HUES6 (cell line): ENCODE measurements around the gene CERS6.
"Not testable (repeated sequence)": the region's sequence is repeated elsewhere in the genome, so short reads cannot be mapped to it uniquely, and the experiment has no call there.

Experiments
- H3K27ac ChIP-seq: 2 replicates; pipeline ENCODE4 v1.7.0; 2013; ENCODE audit warnings: low read depth, mild to moderate bottlenecking, low read length, inconsistent platforms
- H3K27me3 ChIP-seq: 2 replicates; pipeline ENCODE4 v1.6.1; 2013; ENCODE audit warnings: low read length; ENCODE audit not compliant: control insufficient read depth, insufficient read depth
- H3K36me3 ChIP-seq: 2 replicates; pipeline ENCODE4 v1.6.1; 2013; ENCODE audit warnings: low read length; ENCODE audit not compliant: control insufficient read depth, insufficient read depth
- H3K4me1 ChIP-seq: 2 replicates; pipeline ENCODE4 v1.6.1; 2013; ENCODE audit warnings: low read length; ENCODE audit not compliant: control insufficient read depth, insufficient read depth
- H3K4me3 ChIP-seq: 2 replicates; pipeline ENCODE4 v1.5.1; 2013; ENCODE audit warnings: low read depth, low read length
- H3K9ac ChIP-seq: one replicate; pipeline ENCODE4 v1.6.1; 2013; ENCODE audit warnings: mild to moderate bottlenecking, low read length
- H3K9me3 ChIP-seq: 2 replicates; pipeline ENCODE4 v1.6.1; 2013; ENCODE audit warnings: low read depth, low read length; ENCODE audit not compliant: control insufficient read depth, insufficient read depth

CERS6 gene

GRCh38 chr2:168658706-168659105 lies 202.6 kb downstream of the CERS6 start:
- Histone ChIP-seq H3K27ac (no peak overlapping the region), H3K27me3 (no peaks in the 10 kb centered on the region), H3K4me3 (no peak overlapping the region), H3K9me3 (no peaks in the 10 kb centered on the region), H3K4me1 (peaks cover 34% of the 10 kb centered on the region), H3K36me3 (no peaks in the 10 kb centered on the region), H3K9ac (no peak overlapping the region)

- H3K27me3 ChIP-seq, result no peaks in the 10 kb centered on the region
- H3K9me3 ChIP-seq, result no peaks in the 10 kb centered on the region
- no peak overlapping the region for H3K27ac ChIP-seq
- H3K9ac ChIP-seq, result no peak overlapping the region
- H3K4me3 ChIP-seq, result peak overlapping the region; percentile 8; the same call in 1 of the 2 replicates
- no peaks in the 10 kb centered on the region for H3K36me3 ChIP-seq
- H3K4me1 ChIP-seq, result peaks cover 34% of the 10 kb centered on the region
Observed at GRCh38 chr2:168660870-168661862, 205.1 kb downstream of the CERS6 start.

GRCh38 chr2:168661863-168662256 lies 205.8 kb downstream of the CERS6 start:
- H3K9ac ChIP-seq, result no peak overlapping the region
- peaks cover 34% of the 10 kb centered on the region for H3K4me1 ChIP-seq
- H3K36me3 ChIP-seq, result no peaks in the 10 kb centered on the region
- no peaks in the 10 kb centered on the region for H3K27me3 ChIP-seq
- H3K27ac ChIP-seq, result no peak overlapping the region
- no peak overlapping the region for H3K4me3 ChIP-seq
- no peaks in the 10 kb centered on the region for H3K9me3 ChIP-seq

GRCh38 chr2:168662651-168663208 lies 206.7 kb downstream of the CERS6 start:
- no peaks in the 10 kb centered on the region for H3K9me3 ChIP-seq
- H3K9ac ChIP-seq, result no peak overlapping the region
- no peaks in the 10 kb centered on the region for H3K27me3 ChIP-seq
- peaks cover 34% of the 10 kb centered on the region for H3K4me1 ChIP-seq
- H3K36me3 ChIP-seq, result no peaks in the 10 kb centered on the region
- no peak overlapping the region for H3K27ac ChIP-seq
- H3K4me3 ChIP-seq, result no peak overlapping the region

GRCh38 chr2:168663993-168664392 lies 207.9 kb downstream of the CERS6 start:
- H3K9ac ChIP-seq, result no peak overlapping the region
- no peaks in the 10 kb centered on the region for H3K27me3 ChIP-seq
- peaks cover 34% of the 10 kb centered on the region for H3K4me1 ChIP-seq
- H3K9me3 ChIP-seq, result no peaks in the 10 kb centered on the region
- H3K36me3 ChIP-seq, result no peaks in the 10 kb centered on the region
- H3K27ac ChIP-seq, result no peak overlapping the region
- H3K4me3 ChIP-seq, result no peak overlapping the region

- not testable (repeated sequence) for H3K4me3 ChIP-seq, H3K27me3 ChIP-seq, H3K9me3 ChIP-seq, H3K27ac ChIP-seq, H3K9ac ChIP-seq, H3K36me3 ChIP-seq
- H3K4me1 ChIP-seq, result peaks cover 31% of the 10 kb centered on the region
Observed at GRCh38 chr2:168664715-168665114, 208.6 kb downstream of the CERS6 start.

GRCh38 chr2:168666339-168666738 lies 210.3 kb downstream of the CERS6 start:
- no peak overlapping the region for H3K4me3 ChIP-seq
- no peaks in the 10 kb centered on the region for H3K9me3 ChIP-seq
- H3K27me3 ChIP-seq, result no peaks in the 10 kb centered on the region
- peaks cover 16% of the 10 kb centered on the region for H3K4me1 ChIP-seq
- no peak overlapping the region for H3K27ac ChIP-seq
- H3K36me3 ChIP-seq, result no peaks in the 10 kb centered on the region
- no peak overlapping the region for H3K9ac ChIP-seq

- Histone ChIP-seq H3K9ac (no peak overlapping the region), H3K4me1 (peaks cover 7% of the 10 kb centered on the region; the same call in 1 of the 2 replicates), H3K36me3 (no peaks in the 10 kb centered on the region), H3K27ac (no peak overlapping the region), H3K27me3 (no peaks in the 10 kb centered on the region), H3K4me3 (no peak overlapping the region), H3K9me3 (no peaks in the 10 kb centered on the region)
Observed at GRCh38 chr2:168667156-168667555, 211.1 kb downstream of the CERS6 start.

GRCh38 chr2:168669151-168669550 lies 213.1 kb downstream of the CERS6 start:
- Histone ChIP-seq H3K27ac (no peak overlapping the region), H3K4me1 (no peaks in the 10 kb centered on the region; the same call in 1 of the 2 replicates), H3K9ac (no peak overlapping the region), H3K4me3 (no peak overlapping the region), H3K36me3 (no peaks in the 10 kb centered on the region), H3K9me3 (no peaks in the 10 kb centered on the region), H3K27me3 (no peaks in the 10 kb centered on the region)

GRCh38 chr2:168670478-168670877 lies 214.4 kb downstream of the CERS6 start:
- Histone ChIP-seq H3K27me3 (no peaks in the 10 kb centered on the region), H3K36me3 (no peaks in the 10 kb centered on the region), H3K9me3 (no peaks in the 10 kb centered on the region), H3K4me3 (no peak overlapping the region), H3K4me1 (no peaks in the 10 kb centered on the region), H3K27ac (no peak overlapping the region), H3K9ac (no peak overlapping the region)

GRCh38 chr2:168671932-168672331 lies 215.9 kb downstream of the CERS6 start:
- no peaks in the 10 kb centered on the region for H3K36me3 ChIP-seq
- H3K4me1 ChIP-seq, result no peaks in the 10 kb centered on the region
- H3K9ac ChIP-seq, result no peak overlapping the region
- H3K4me3 ChIP-seq, result no peak overlapping the region
- H3K27ac ChIP-seq, result no peak overlapping the region
- H3K9me3 ChIP-seq, result no peaks in the 10 kb centered on the region
- H3K27me3 ChIP-seq, result no peaks in the 10 kb centered on the region
